ENCODE results near the gene YOD1.

YOD1 gene

GRCh38 chr1:207028884-207029650 is 21.9 kb downstream of the YOD1 start:
- no peak for DNase-seq (ENCODE audit: low read depth, low spot score)
- ChIA-PET POLR2A (no interaction called here), CTCF (interaction anchor here (1.1 to 8.1 kb wide), 5 partner anchors 10 to 50 kb away, joined by 3 to 53 read pairs (median 4); partner anchors contain the start of gene YOD1)
- no peak for TF ChIP-seq CTCF (IDR thresholded peaks at IDR 0.05; ENCODE audit: insufficient read depth, low read length, missing control alignments)
- H3K4me3 ChIP-seq (ENCODE audit: low read depth, low read length) = no peak overlapping the region

GRCh38 chr1:207027921-207028320 is 23.1 kb downstream of the YOD1 start:
- TF ChIP-seq CTCF (IDR thresholded peaks at IDR 0.05; ENCODE audit: insufficient read depth, low read length, missing control alignments) = no peak
- CTCF ChIA-PET = interaction anchor here (8.1 kb wide), 1 partner anchor 21 kb away, joined by 53 read pairs; the partner anchor contains the start of gene YOD1
- no peak for DNase-seq (ENCODE audit: low read depth, low spot score)
- POLR2A ChIA-PET = no interaction called here
- H3K4me3 ChIP-seq (ENCODE audit: low read depth, low read length) = no peak overlapping the region

- no peak for DNase-seq (ENCODE audit: low read depth, low spot score)
- no peak for TF ChIP-seq CTCF (IDR thresholded peaks at IDR 0.05; ENCODE audit: insufficient read depth, low read length, missing control alignments)
- CTCF ChIA-PET = interaction anchor here (2.5 to 10.4 kb wide), 3 partner anchors 12 to 22 kb away, joined by 6 to 92 read pairs (median 53); partner anchors contain the start of gene YOD1
- POLR2A ChIA-PET = no interaction called here
- H3K4me3 ChIP-seq (ENCODE audit: low read depth, low read length) = no peak overlapping the region
Observed at GRCh38 chr1:207027206-207027777, 23.7 kb downstream of the YOD1 start.

GRCh38 chr1:207026104-207026534 is 24.9 kb downstream of the YOD1 start:
- no peak overlapping the region for H3K4me3 ChIP-seq (ENCODE audit: low read depth, low read length)
- no peak for DNase-seq (ENCODE audit: low read depth, low spot score)
- POLR2A ChIA-PET = no interaction called here
- TF ChIP-seq CTCF (IDR thresholded peaks at IDR 0.05; ENCODE audit: insufficient read depth, low read length, missing control alignments) = no peak
- CTCF ChIA-PET = interaction anchor here (0.8 to 10.4 kb wide), 6 partner anchors 11 to 24 kb away, joined by 4 to 92 read pairs (median 6); partner anchors contain the start of gene YOD1

GRCh38 chr1:207025146-207025880 is 25.7 kb downstream of the YOD1 start:
- ChIA-PET CTCF (interaction anchor here (0.8 to 10.4 kb wide), 5 partner anchors 10 to 24 kb away, joined by 4 to 92 read pairs (median 6); no protein-coding TSS in a partner anchor), POLR2A (no interaction called here)
- no peak overlapping the region for H3K4me3 ChIP-seq (ENCODE audit: low read depth, low read length)
- TF ChIP-seq CTCF (IDR thresholded peaks at IDR 0.05; ENCODE audit: insufficient read depth, low read length, missing control alignments) = no peak
- DNase-seq (ENCODE audit: low read depth, low spot score) = no peak
